OCI-LY7 (cell line): Measurements from ENCODE around the gene STK38L. TPM values are rescaled to one million over a fixed set of nuclear protein-coding genes. Genes with fewer than 3 reads are reported as not detected.

ENCODE experiments used
- BruUV-seq: library from RNA; stranded (reverse); fragments of 400-500 nt; replicated peaks from 2 replicates; lab custom pipeline; 2021; lab: Mats Ljungman, UMichigan
- CTCF ChIA-PET: fragments of 300-600 bp; sonication (Branson Sonifier 250); formaldehyde crosslinking; loops from one replicate; lab custom pipeline; 2022; ENCODE audit warnings: antibody characterized with exemption; ENCODE audit not compliant: unreplicated experiment; lab: Charles Lee
- POLR2A ChIA-PET: fragments of 300-600 bp; sonication (Branson Sonifier 250); formaldehyde crosslinking; loops from one replicate; lab custom pipeline; 2022; ENCODE audit warnings: antibody characterized with exemption; lab: Charles Lee
- DNase-seq: peaks from one replicate; pipeline ENCODE4 v3.0.0-alpha.2; 2015; ENCODE audit warnings: low spot score
- H2AFZ ChIP-seq: fragments of 200-600 bp; sonication (generic), shearing (Covaris generic); 2 replicates; pipeline ENCODE4 v1.6.1; 2014; ENCODE audit warnings: mild to moderate bottlenecking, antibody characterized with exemption, low read length, moderate library complexity
- H3K27ac ChIP-seq: fragments of 200-600 bp; sonication (generic); 2 replicates; pipeline ENCODE4 v1.5.1; 2014; ENCODE audit warnings: mixed run types, low read depth, mild to moderate bottlenecking, moderate library complexity, low read length, inconsistent platforms; ENCODE audit not compliant: poor library complexity, severe bottlenecking
- H3K36me3 ChIP-seq: fragments of 200-600 bp; sonication (generic); 2 replicates; pipeline ENCODE4 v1.6.1; 2014; ENCODE audit warnings: mild to moderate bottlenecking, antibody characterized with exemption, low read length, moderate library complexity, mixed read lengths; ENCODE audit not compliant: insufficient read depth
- H3K4me1 ChIP-seq: fragments of 200-600 bp; sonication (generic); 2 replicates; pipeline ENCODE4 v1.5.1; 2014; ENCODE audit warnings: mild to moderate bottlenecking, low read length; ENCODE audit not compliant: insufficient read depth, poor library complexity, severe bottlenecking
- H3K4me2 ChIP-seq: fragments of 200-600 bp; sonication (generic); 2 replicates; pipeline ENCODE4 v1.6.1; 2014; ENCODE audit warnings: mild to moderate bottlenecking, low read length
- H3K4me3 ChIP-seq: fragments of 200-600 bp; sonication (generic); 2 replicates; pipeline ENCODE4 v1.5.1; 2014; ENCODE audit warnings: mild to moderate bottlenecking, low read depth, low read length; ENCODE audit not compliant: poor library complexity, severe bottlenecking
- H3K79me2 ChIP-seq: fragments of 200-600 bp; sonication (generic); 2 replicates; pipeline ENCODE4 v1.6.1; 2016; ENCODE audit warnings: low read depth, mild to moderate bottlenecking, low read length, moderate library complexity, mixed read lengths; ENCODE audit not compliant: insufficient read depth
- H3K9me2 ChIP-seq: fragments of 200-600 bp; sonication (generic); 2 replicates; pipeline ENCODE4 v1.6.1; 2016; ENCODE audit warnings: mild to moderate bottlenecking, low read length, mixed read lengths; ENCODE audit not compliant: insufficient read depth
- H3K9me3 ChIP-seq: fragments of 200-600 bp; sonication (generic); 2 replicates; pipeline ENCODE4 v1.6.1; 2014; ENCODE audit warnings: mild to moderate bottlenecking, mixed run types, low read length, mixed read lengths
- H4K20me1 ChIP-seq: fragments of 200-600 bp; sonication (generic); 2 replicates; pipeline ENCODE4 v1.6.1; 2014; ENCODE audit warnings: mild to moderate bottlenecking, antibody characterized with exemption, low read length, moderate library complexity, mixed read lengths; ENCODE audit not compliant: insufficient read depth
- CTCF ChIP-seq: fragments of 200-600 bp; sonication (generic); conservative IDR thresholded peaks from 2 replicates; pipeline ENCODE4 v1.5.1; 2014; ENCODE audit warnings: mild to moderate bottlenecking, antibody characterized with exemption, low read length, moderate library complexity, mixed read lengths
- EZH2phosphoT487 ChIP-seq: fragments of 200-600 bp; sonication (generic); IDR thresholded peaks from 2 replicates; pipeline ENCODE4 v1.6.1; 2018; ENCODE audit warnings: low read depth, borderline replicate concordance, mild to moderate bottlenecking, mixed run types, antibody characterized with exemption, low read length, moderate library complexity, mixed read lengths
- intact Hi-C: fragments of 100-400 bp; cut with micrococcal nuclease; formaldehyde crosslinking; loops from one replicate; pipeline ENCODE4 v1.10.0; 2022; ENCODE audit not compliant: unreplicated experiment
- total RNA-seq, 2 experiments: library from RNA; depleted of rRNA in 1 of 2; stranded (reverse); fragments of >200 nt in 1 of 2; shearing (Covaris generic) in 1 of 2; gene quantifications; 2 replicates each; pipeline ENCODE4 v1.2.3, GENCODE V29; 2014 to 2022

The STK38L gene
- total RNA-seq, 2 experiments from 2014 or later: 15.2 to 29.9 TPM

GRCh38 chr12:27243006-27243405 lies 1.1 kb upstream of the STK38L start:
- TF ChIP-seq CTCF (no peak), EZH2phosphoT487 (no peak)
- H3K27ac ChIP-seq: no peak overlapping the region
- no peaks in the 10 kb centered on the region for H3K9me2 ChIP-seq
- no peaks in the 10 kb centered on the region for H4K20me1 ChIP-seq
- intact Hi-C loops: loop anchor here (5.0 kb wide), 1 partner anchor 226 kb away; no protein-coding TSS in a partner anchor
- no peaks in the 10 kb centered on the region for H3K36me3 ChIP-seq
- ChIA-PET CTCF (no interaction called here), POLR2A (interaction anchor here (0.5 to 3.0 kb wide), 6 partner anchors 16 to 524 kb away, joined by 3 to 14 read pairs (median 4); no protein-coding TSS in a partner anchor)
- peaks cover 10% of the 10 kb centered on the region; the same call in 1 of the 2 replicates for H3K9me3 ChIP-seq
- H3K4me1 ChIP-seq: peaks cover 14% of the 10 kb centered on the region
- no peak for DNase-seq
- H3K4me3 ChIP-seq: no peak overlapping the region
- BruUV-seq: no TSS peak
- H3K4me2 ChIP-seq: no peak overlapping the region
- H2AFZ ChIP-seq: peak overlapping the region; percentile 100
- H3K79me2 ChIP-seq: no peaks in the 10 kb centered on the region; the same call in 1 of the 2 replicates

- TSS peak; percentile 66 for BruUV-seq
- Histone ChIP-seq H2AFZ (peak overlapping the region; percentile 100), H3K4me1 (peaks cover 14% of the 10 kb centered on the region), H3K9me2 (no peaks in the 10 kb centered on the region), H3K36me3 (no peaks in the 10 kb centered on the region), H3K4me3 (peak overlapping the region; percentile 74), H3K9me3 (peaks cover 10% of the 10 kb centered on the region; the same call in 1 of the 2 replicates), H3K27ac (peak overlapping the region; percentile 13), H3K79me2 (no peaks in the 10 kb centered on the region; the same call in 1 of the 2 replicates), H3K4me2 (peak overlapping the region; percentile 79), H4K20me1 (no peaks in the 10 kb centered on the region)
- ChIA-PET POLR2A (interaction anchor here (0.6 to 3.0 kb wide), 7 partner anchors 14 to 942 kb away, joined by 3 to 14 read pairs (median 3); no protein-coding TSS in a partner anchor), CTCF (no interaction called here)
- no peak for DNase-seq
- intact Hi-C loops: loop anchor here (1.0 to 5.0 kb wide), 3 partner anchors 24 to 307 kb away; partner anchors contain the start of gene FGFR1OP2
- no peak for TF ChIP-seq EZH2phosphoT487
- no peak for TF ChIP-seq CTCF
Observed at GRCh38 chr12:27244689-27245488, 803 bp downstream of the STK38L start.
